SIG-M5 (cell line): ENCODE data around the gene TLDC2.
"Not testable (repeated sequence)": the region's sequence is repeated elsewhere in the genome, so short reads cannot be mapped to it uniquely, and the experiment has no call there.

Source experiments
- DNase-seq: peaks from one replicate; lab custom pipeline; 2025; lab: John Stamatoyannopoulos, UW

TLDC2 gene

GRCh38 chr20:36866681-36867495 lies 9.1 kb upstream of the TLDC2 start:
- no peak for DNase-seq

GRCh38 chr20:36871640-36872570 lies 4.0 kb upstream of the TLDC2 start:
- no peak for DNase-seq

- DNase-seq = no peak
Observed at GRCh38 chr20:36872852-36873251, 3.1 kb upstream of the TLDC2 start.

GRCh38 chr20:36873498-36874189 lies 2.3 kb upstream of the TLDC2 start:
- DNase-seq = no peak

- DNase-seq = not testable (repeated sequence)
Observed at GRCh38 chr20:36875093-36875492, 845 bp upstream of the TLDC2 start.

GRCh38 chr20:36876473-36876833 lies 515 bp downstream of the TLDC2 start:
- no peak for DNase-seq

GRCh38 chr20:36878941-36879340 lies 3.0 kb downstream of the TLDC2 start:
- DNase-seq = no peak

GRCh38 chr20:36880741-36881250 lies 4.9 kb downstream of the TLDC2 start:
- no peak for DNase-seq

GRCh38 chr20:36881331-36881730 lies 5.4 kb downstream of the TLDC2 start:
- no peak for DNase-seq

- no peak for DNase-seq
Observed at GRCh38 chr20:36881888-36882287, 6.0 kb downstream of the TLDC2 start.

GRCh38 chr20:36883977-36884535 lies 8.1 kb downstream of the TLDC2 start:
- no peak for DNase-seq

- DNase-seq = no peak
Observed at GRCh38 chr20:36885356-36885755, 9.4 kb downstream of the TLDC2 start.

- no peak for DNase-seq
Observed at GRCh38 chr20:36886859-36887751, 11.2 kb downstream of the TLDC2 start.

GRCh38 chr20:36887752-36888090 lies 11.8 kb downstream of the TLDC2 start:
- DNase-seq = no peak

GRCh38 chr20:36888880-36889516 lies 13.1 kb downstream of the TLDC2 start:
- no peak for DNase-seq

- DNase-seq = no peak
Observed at GRCh38 chr20:36890586-36890985, 14.6 kb downstream of the TLDC2 start.

GRCh38 chr20:36891211-36891610 lies 15.3 kb downstream of the TLDC2 start:
- DNase-seq = no peak

- no peak for DNase-seq
Observed at GRCh38 chr20:36893801-36894200, 17.9 kb downstream of the TLDC2 start.

- DNase-seq = no peak
Observed at GRCh38 chr20:36895036-36895435, 19.1 kb downstream of the TLDC2 start.

GRCh38 chr20:36904690-36905089 lies 28.8 kb downstream of the TLDC2 start:
- no peak for DNase-seq
